HEK293 (cell line): ENCODE results near the gene PCDHB9.
"Not testable (repeated sequence)": the region's sequence is repeated elsewhere in the genome, so short reads cannot be mapped to it uniquely, and the experiment has no call there.

Experiments used
- CTCF ChIA-PET: fragments of 350-600 bp; formaldehyde crosslinking; extraction: SDS; loops from one replicate; lab custom pipeline; 2021; ENCODE audit warnings: antibody characterized with exemption; lab: Yijun Ruan, JAX
- POLR2A ChIA-PET: fragments of 300-600 bp; formaldehyde crosslinking; extraction: SDS; loops from one replicate; lab custom pipeline; 2020; ENCODE audit warnings: antibody characterized with exemption, inconsistent platforms; lab: Yijun Ruan, JAX
- H3K27ac ChIP-seq: fragments of 200-500 bp; sonication (Bioruptor generic); 2 replicates; pipeline ENCODE4 v1.5.1; 2014; ENCODE audit warnings: low read depth, low read length, control low read depth, inconsistent platforms; ENCODE audit errors: extremely low read depth
- H3K36me3 ChIP-seq, 2 experiments: fragments of 200-500 bp in 1 of 2; sonication (Bioruptor generic) in 1 of 2; 1 replicate in 1 of 2; 2 replicates in 1 of 2; pipeline ENCODE4 v1.5.1; 2014 to 2017; ENCODE audit warnings: inconsistent platforms in 2 of 2, low read length in 2 of 2; ENCODE audit not compliant: control insufficient read depth in 2 of 2, insufficient read depth in 1 of 2
- H3K4me1 ChIP-seq: fragments of 200-500 bp; sonication (Bioruptor generic); 2 replicates; pipeline ENCODE4 v1.5.1; 2014; ENCODE audit warnings: mild to moderate bottlenecking, low read length, inconsistent platforms; ENCODE audit not compliant: control insufficient read depth, insufficient read depth
- H3K4me3 ChIP-seq: 2 replicates; pipeline ENCODE4 v1.5.1; 2011; ENCODE audit warnings: low read depth, mild to moderate bottlenecking, control low read depth, low read length, moderate library complexity
- H3K9me3 ChIP-seq: fragments of 200-500 bp; sonication (Bioruptor generic); 2 replicates; pipeline ENCODE4 v1.5.1; 2014; ENCODE audit warnings: low read depth, low read length, inconsistent platforms; ENCODE audit not compliant: control insufficient read depth, insufficient read depth
- HOXD13 ChIP-seq: sonication (generic); formaldehyde crosslinking; IDR thresholded peaks from 2 replicates; pipeline ENCODE4 v1.8.0; 2022; ENCODE audit warnings: missing genetic modification reagents, borderline replicate concordance
- KLF8 ChIP-seq: fragments of 450-650 bp; formaldehyde crosslinking; IDR thresholded peaks from 2 replicates; pipeline ENCODE4 v1.5.1; 2016; ENCODE audit warnings: missing biosample characterization, missing genetic modification characterization
- SALL2 ChIP-seq: fragments of 450-650 bp; formaldehyde crosslinking; IDR thresholded peaks from 2 replicates; pipeline ENCODE4 v1.5.0; 2017; ENCODE audit warnings: missing biosample characterization, mild to moderate bottlenecking, missing genetic modification characterization, borderline replicate concordance
- ZBTB1 ChIP-seq: fragments of 450-650 bp; formaldehyde crosslinking; IDR thresholded peaks from 2 replicates; pipeline ENCODE4 v1.5.1; 2016; ENCODE audit warnings: missing biosample characterization, missing genetic modification characterization
- ZBTB48 ChIP-seq: fragments of 450-650 bp; formaldehyde crosslinking; IDR thresholded peaks from 2 replicates; pipeline ENCODE4 v1.5.1; 2016; ENCODE audit warnings: missing biosample characterization, missing genetic modification characterization
- ZNF10 ChIP-seq: fragments of 450-650 bp; formaldehyde crosslinking; IDR thresholded peaks from 2 replicates; pipeline ENCODE4 v1.5.1; 2017; ENCODE audit warnings: missing biosample characterization, missing genetic modification characterization
- ZNF112 ChIP-seq: fragments of 450-650 bp; formaldehyde crosslinking; IDR thresholded peaks from 2 replicates; pipeline ENCODE4 v1.5.0; 2017; ENCODE audit warnings: missing biosample characterization, missing genetic modification characterization
- ZNF221 ChIP-seq: fragments of 450-650 bp; formaldehyde crosslinking; IDR thresholded peaks from 2 replicates; pipeline ENCODE4 v1.5.1; 2017; ENCODE audit warnings: missing biosample characterization, missing genetic modification characterization, borderline replicate concordance
- ZNF24 ChIP-seq: fragments of 450-650 bp; formaldehyde crosslinking; IDR thresholded peaks from 2 replicates; pipeline ENCODE4 v1.5.1; 2016; ENCODE audit warnings: missing biosample characterization, missing genetic modification characterization
- ZNF560 ChIP-seq: fragments of 450-650 bp; formaldehyde crosslinking; IDR thresholded peaks from 2 replicates; pipeline ENCODE4 v1.5.1; 2017; ENCODE audit warnings: missing biosample characterization, missing genetic modification characterization, borderline replicate concordance
- ZSCAN30 ChIP-seq: fragments of 450-650 bp; IDR thresholded peaks from 2 replicates; pipeline ENCODE4 v1.5.1; 2018; ENCODE audit warnings: missing biosample characterization, mild to moderate bottlenecking, missing genetic modification characterization, moderate library complexity
- TF ChIP-seq, protein P1 (sequence below): fragments of 450-650 bp; formaldehyde crosslinking; IDR thresholded peaks from 2 replicates; pipeline ENCODE4 v1.5.1; 2016; ENCODE audit warnings: missing biosample characterization, missing genetic modification characterization, borderline replicate concordance
- TF ChIP-seq, protein P2 (sequence below): fragments of 450-650 bp; formaldehyde crosslinking; IDR thresholded peaks from 2 replicates; pipeline ENCODE4 v1.5.1; 2017; ENCODE audit warnings: missing biosample characterization, missing genetic modification characterization

Gene PCDHB9

DNA sequence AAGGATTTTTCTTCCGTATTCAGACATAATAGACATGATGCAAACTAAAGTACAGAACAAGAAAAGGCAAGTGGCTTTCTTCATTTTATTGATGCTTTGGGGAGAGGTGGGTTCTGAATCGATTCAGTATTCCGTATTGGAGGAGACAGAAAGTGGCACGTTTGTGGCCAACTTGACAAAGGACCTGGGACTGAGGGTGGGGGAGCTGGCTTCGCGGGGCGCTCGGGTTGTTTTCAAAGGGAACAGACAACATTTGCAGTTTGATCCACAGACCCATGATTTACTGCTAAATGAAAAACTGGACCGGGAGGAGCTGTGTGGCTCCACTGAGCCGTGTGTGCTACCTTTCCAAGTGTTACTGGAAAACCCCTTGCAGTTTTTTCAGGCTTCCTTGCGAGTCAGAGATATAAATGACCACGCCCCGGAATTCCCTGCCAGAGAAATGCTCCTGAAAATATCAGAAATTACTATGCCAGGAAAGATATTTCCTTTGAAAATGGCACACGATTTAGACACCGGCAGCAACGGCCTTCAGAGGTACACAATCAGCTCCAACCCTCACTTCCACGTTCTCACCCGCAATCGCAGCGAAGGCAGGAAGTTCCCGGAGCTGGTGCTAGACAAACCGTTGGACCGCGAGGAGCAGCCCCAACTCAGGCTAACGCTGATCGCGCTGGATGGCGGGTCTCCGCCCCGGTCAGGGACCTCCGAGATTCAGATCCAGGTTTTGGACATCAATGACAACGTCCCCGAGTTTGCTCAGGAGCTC is 36.6 kb upstream of the PCDHB9 start (continued):
- TF ChIP-seq ZSCAN30 (tag by site-specific recombination) (no peak), ZNF10 (tag by site-specific recombination) (no peak), ZBTB1 (no peak), SALL2 (tag by site-specific recombination) (no peak), ZNF560 (tag by site-specific recombination) (no peak), ZNF221 (no peak)

DNA sequence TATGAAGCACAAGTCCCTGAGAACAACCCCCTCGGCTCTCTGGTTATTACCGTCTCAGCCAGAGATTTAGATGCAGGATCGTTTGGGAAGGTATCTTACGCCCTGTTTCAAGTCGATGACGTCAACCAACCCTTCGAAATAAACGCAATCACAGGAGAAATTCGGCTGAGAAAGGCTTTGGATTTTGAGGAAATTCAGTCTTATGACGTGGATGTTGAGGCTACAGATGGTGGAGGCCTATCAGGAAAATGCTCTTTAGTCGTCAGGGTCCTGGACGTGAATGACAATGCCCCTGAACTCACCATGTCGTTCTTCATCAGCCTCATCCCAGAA is 36.0 kb upstream of the PCDHB9 start:
- CTCF ChIA-PET, result interaction anchor here (1.4 to 1.6 kb wide), 2 partner anchors 21 to 57 kb away, joined by 5 to 8 read pairs; partner anchors contain the start of genes PCDHB2 and PCDHB7
- no peaks in the 10 kb centered on the region for H3K9me3 ChIP-seq
- TF ChIP-seq ZNF112 (tag by site-specific recombination) (no peak), ZBTB48 (tag by site-specific recombination) (no peak), KLF8 (tag by site-specific recombination) (no peak)
- TF ChIP-seq, protein P1, sequence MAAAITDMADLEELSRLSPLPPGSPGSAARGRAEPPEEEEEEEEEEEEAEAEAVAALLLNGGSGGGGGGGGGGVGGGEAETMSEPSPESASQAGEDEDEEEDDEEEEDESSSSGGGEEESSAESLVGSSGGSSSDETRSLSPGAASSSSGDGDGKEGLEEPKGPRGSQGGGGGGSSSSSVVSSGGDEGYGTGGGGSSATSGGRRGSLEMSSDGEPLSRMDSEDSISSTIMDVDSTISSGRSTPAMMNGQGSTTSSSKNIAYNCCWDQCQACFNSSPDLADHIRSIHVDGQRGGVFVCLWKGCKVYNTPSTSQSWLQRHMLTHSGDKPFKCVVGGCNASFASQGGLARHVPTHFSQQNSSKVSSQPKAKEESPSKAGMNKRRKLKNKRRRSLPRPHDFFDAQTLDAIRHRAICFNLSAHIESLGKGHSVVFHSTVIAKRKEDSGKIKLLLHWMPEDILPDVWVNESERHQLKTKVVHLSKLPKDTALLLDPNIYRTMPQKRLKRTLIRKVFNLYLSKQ (tag by site-specific recombination), result no peak
- TF ChIP-seq, all 188 proteins: peak for 0
- Histone ChIP-seq H3K4me3 (no peak overlapping the region), H3K36me3 (no peaks in the 10 kb centered on the region), H3K4me1 (no peaks in the 10 kb centered on the region), H3K27ac (no peak overlapping the region)
- POLR2A ChIA-PET, result no interaction called here

DNA sequence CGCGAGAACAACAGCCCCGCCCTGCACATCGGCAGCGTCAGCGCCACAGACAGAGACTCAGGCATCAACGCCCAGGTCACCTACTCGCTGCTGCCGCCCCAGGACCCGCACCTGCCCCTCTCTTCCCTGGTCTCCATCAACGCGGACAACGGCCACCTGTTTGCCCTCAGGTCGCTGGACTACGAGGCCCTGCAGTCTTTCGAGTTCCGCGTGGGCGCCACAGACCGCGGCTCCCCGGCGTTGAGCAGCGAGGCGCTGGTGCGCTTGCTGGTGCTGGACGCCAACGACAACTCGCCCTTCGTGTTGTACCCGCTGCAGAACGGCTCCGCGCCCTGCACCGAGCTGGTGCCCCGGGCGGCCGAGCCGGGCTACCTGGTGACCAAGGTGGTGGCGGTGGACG is 35.3 kb upstream of the PCDHB9 start:
- CTCF ChIA-PET, POLR2A ChIA-PET, H3K27ac ChIP-seq, H3K9me3 ChIP-seq, H3K4me3 ChIP-seq, H3K36me3 ChIP-seq, H3K4me1 ChIP-seq: not testable (repeated sequence)

DNA sequence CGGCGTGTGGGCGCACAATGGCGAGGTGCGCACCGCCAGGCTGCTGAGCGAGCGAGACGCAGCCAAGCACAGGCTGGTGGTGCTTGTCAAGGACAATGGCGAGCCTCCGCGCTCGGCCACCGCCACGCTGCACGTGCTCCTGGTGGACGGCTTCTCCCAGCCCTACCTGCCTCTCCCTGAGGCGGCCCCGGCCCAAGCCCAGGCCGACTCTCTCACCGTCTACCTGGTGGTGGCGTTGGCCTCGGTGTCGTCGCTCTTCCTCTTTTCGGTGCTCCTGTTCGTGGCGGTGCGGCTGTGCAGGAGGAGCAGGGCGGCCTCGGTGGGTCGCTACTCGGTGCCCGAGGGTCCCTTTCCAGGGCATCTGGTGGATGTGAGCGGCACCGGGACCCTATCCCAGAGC is 34.9 kb upstream of the PCDHB9 start:
- H3K4me3 ChIP-seq, H3K27ac ChIP-seq, H3K4me1 ChIP-seq, H3K9me3 ChIP-seq, H3K36me3 ChIP-seq, CTCF ChIA-PET, POLR2A ChIA-PET: not testable (repeated sequence)

DNA sequence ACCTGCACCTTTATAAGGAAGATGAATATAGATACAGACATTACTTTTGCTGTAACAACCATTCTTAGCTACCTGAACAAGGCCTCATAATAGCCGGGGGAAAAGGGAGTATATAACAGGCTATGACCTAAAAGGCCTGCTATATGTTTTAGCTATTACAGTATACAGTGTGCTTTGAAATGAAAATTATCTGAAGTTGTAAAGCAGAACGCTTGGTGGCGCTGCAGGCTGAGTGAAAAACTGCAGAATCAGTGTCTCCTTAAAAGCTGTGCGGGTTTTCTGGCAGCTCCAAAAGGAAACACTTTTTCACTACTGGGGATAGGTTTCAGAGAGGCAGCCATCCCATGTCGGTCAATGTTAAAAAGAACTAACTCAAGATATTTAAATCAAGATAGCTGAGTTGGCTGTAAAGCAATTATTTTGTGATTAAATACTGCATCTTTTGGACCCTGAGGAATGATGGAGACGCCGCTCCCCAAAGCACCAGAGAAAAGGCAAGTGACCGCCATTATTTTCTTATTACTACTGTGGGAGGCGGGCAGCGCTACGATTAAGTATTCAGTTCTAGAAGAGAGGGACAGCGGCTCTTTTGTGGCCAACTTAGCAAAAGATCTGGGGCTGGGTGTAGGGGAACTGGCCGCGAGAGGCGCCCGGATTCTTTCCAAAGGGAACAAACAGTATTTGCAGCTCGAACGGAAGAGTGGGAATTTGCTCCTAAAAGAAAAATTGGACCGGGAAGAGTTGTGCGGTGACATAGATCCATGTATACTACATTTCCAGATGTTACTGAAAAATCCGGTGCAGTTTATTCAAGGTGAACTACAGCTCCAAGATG is 31.2 kb upstream of the PCDHB9 start:
- no peaks in the 10 kb centered on the region for H3K9me3 ChIP-seq
- no peak overlapping the region for H3K4me3 ChIP-seq
- no peaks in the 10 kb centered on the region for H3K4me1 ChIP-seq
- no peak overlapping the region for H3K27ac ChIP-seq
- no peaks in the 10 kb centered on the region for H3K36me3 ChIP-seq
- POLR2A ChIA-PET, result interaction anchor here (0.6 kb wide), 1 partner anchor 463 kb away, joined by 3 read pairs; no protein-coding TSS in a partner anchor
- no peak for TF ChIP-seq HOXD13
- TF ChIP-seq, protein P2, sequence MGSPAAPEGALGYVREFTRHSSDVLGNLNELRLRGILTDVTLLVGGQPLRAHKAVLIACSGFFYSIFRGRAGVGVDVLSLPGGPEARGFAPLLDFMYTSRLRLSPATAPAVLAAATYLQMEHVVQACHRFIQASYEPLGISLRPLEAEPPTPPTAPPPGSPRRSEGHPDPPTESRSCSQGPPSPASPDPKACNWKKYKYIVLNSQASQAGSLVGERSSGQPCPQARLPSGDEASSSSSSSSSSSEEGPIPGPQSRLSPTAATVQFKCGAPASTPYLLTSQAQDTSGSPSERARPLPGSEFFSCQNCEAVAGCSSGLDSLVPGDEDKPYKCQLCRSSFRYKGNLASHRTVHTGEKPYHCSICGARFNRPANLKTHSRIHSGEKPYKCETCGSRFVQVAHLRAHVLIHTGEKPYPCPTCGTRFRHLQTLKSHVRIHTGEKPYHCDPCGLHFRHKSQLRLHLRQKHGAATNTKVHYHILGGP (tag by site-specific recombination), result no peak
- TF ChIP-seq ZNF24, result no peak
- CTCF ChIA-PET, result interaction anchor here (0.6 to 1.5 kb wide), 8 partner anchors 13 to 1336 kb away, joined by 3 to 7 read pairs (median 3); partner anchors contain the start of genes PCDHB11, PCDHB16, PCDHB5 and PCDHGA2

DNA sequence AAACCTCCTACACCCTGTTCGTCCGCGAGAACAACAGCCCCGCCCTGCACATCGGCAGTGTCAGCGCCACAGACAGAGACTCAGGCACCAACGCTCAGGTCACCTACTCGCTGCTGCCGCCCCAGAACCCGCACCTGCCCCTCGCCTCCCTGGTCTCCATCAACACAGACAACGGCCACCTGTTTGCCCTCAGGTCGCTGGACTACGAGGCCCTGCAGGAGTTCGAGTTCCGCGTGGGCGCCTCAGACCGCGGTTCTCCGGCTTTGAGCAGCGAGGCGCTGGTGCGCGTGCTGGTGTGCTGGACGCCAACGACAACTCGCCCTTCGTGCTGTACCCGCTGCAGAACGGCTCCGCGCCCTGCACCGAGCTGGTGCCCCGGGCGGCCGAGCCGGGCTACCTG is 29.6 kb upstream of the PCDHB9 start:
- H3K4me3 ChIP-seq, H3K27ac ChIP-seq, POLR2A ChIA-PET, H3K4me1 ChIP-seq, H3K9me3 ChIP-seq, H3K36me3 ChIP-seq, CTCF ChIA-PET: not testable (repeated sequence)

DNA sequence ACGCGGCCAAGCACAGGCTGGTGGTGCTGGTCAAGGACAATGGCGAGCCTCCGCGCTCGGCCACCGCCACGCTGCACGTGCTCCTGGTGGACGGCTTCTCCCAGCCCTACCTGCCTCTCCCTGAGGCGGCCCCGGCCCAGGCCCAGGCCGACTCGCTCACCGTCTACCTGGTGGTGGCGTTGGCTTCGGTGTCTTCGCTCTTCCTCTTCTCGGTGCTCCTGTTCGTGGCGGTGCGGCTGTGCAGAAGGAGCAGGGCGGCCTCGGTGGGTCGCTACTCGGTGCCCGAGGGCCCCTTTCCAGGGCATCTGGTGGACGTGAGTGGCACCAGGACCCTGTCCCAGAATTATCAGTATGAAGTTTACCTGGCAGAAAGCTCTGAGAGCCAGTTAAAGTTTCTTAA is 29.1 kb upstream of the PCDHB9 start:
- POLR2A ChIA-PET, H3K9me3 ChIP-seq, CTCF ChIA-PET: not testable (repeated sequence)

More for the DNA sequence above, 29.1 kb upstream of the PCDHB9 start:
- H3K27ac ChIP-seq, H3K4me1 ChIP-seq, H3K4me3 ChIP-seq, H3K36me3 ChIP-seq: not testable (repeated sequence)
